NCI-H2081 treated with DMSO at 0.1 percent for 48 hours (cell line): ENCODE measurements around the gene NRARP.
"Not testable (repeated sequence)": the region's sequence is repeated elsewhere in the genome, so short reads cannot be mapped to it uniquely, and the experiment has no call there.

Experiments
- DNase-seq: peaks from one replicate; lab custom pipeline; 2025; lab: John Stamatoyannopoulos, UW

Gene NRARP

GRCh38 chr9:137302118-137302448 is at the start of gene NRARP:
Gene NRARP, minus strand, starts transcription at chr9:137302271. Its CDS starts 343 bp downstream, at chr9:137301928.
- DNase-seq: no peak

- no peak for DNase-seq
These were observed 48.9 kb upstream of the NRARP start for GRCh38 chr9:137350696-137351584.

- DNase-seq: no peak
These were observed 47.5 kb upstream of the NRARP start for GRCh38 chr9:137349471-137350033.

- no peak for DNase-seq
These were observed 46.8 kb upstream of the NRARP start for GRCh38 chr9:137348769-137349470.

- DNase-seq: no peak
These were observed 45.9 kb upstream of the NRARP start for GRCh38 chr9:137347928-137348327.

- no peak for DNase-seq
These were observed 40.4 kb upstream of the NRARP start for GRCh38 chr9:137342482-137342881.

GRCh38 chr9:137341227-137341626 is 39.2 kb upstream of the NRARP start:
- no peak for DNase-seq

GRCh38 chr9:137339908-137340462 is 37.9 kb upstream of the NRARP start:
- DNase-seq: not testable (repeated sequence)

GRCh38 chr9:137339045-137339907 is 37.2 kb upstream of the NRARP start:
- DNase-seq: no peak

- DNase-seq: no peak
These were observed 34.7 kb upstream of the NRARP start for GRCh38 chr9:137336735-137337134.

- no peak for DNase-seq
These were observed 31.1 kb upstream of the NRARP start for GRCh38 chr9:137333016-137333671.

- DNase-seq: no peak
These were observed 29.9 kb upstream of the NRARP start for GRCh38 chr9:137331929-137332328.

GRCh38 chr9:137330689-137331088 is 28.6 kb upstream of the NRARP start:
- no peak for DNase-seq

GRCh38 chr9:137329590-137329989 is 27.5 kb upstream of the NRARP start:
- not testable (repeated sequence) for DNase-seq

- DNase-seq: not testable (repeated sequence)
These were observed 25.8 kb upstream of the NRARP start for GRCh38 chr9:137327641-137328550.

GRCh38 chr9:137326445-137327065 is 24.5 kb upstream of the NRARP start:
- DNase-seq: no peak

- no peak for DNase-seq
These were observed 23.7 kb upstream of the NRARP start for GRCh38 chr9:137325799-137326198.

GRCh38 chr9:137325124-137325523 is 23.1 kb upstream of the NRARP start:
- DNase-seq: no peak

- DNase-seq: no peak
These were observed 21.7 kb upstream of the NRARP start for GRCh38 chr9:137323531-137324331.
